GM06990 (cell line): ENCODE data around the gene STKLD1.
A peak's percentile ranks its signal among the peaks of the same experiment; 100 is the strongest.

Experiments
- DNase-seq: peaks from one replicate; pipeline ENCODE4 v3.0.0-alpha.2; 2011; ENCODE audit not compliant: insufficient read length; ENCODE audit errors: extremely low read depth
- H3K27me3 ChIP-seq: replicated peaks from 2 replicates; pipeline ENCODE4 v1.6.0; 2011; ENCODE audit warnings: low read length; ENCODE audit not compliant: control insufficient read depth, insufficient read depth
- H3K36me3 ChIP-seq: 2 replicates; pipeline ENCODE4 v1.5.1; 2011; ENCODE audit warnings: low read length; ENCODE audit not compliant: control insufficient read depth, insufficient read depth
- H3K4me3 ChIP-seq: replicated peaks from 2 replicates; pipeline ENCODE4 v1.5.1; 2011; ENCODE audit warnings: low read depth, mild to moderate bottlenecking, control low read depth, low read length
- CTCF ChIP-seq: IDR thresholded peaks from 2 replicates; pipeline ENCODE4 v1.5.1; 2011; ENCODE audit warnings: low read length, control low read depth, mild to moderate bottlenecking, inconsistent platforms; ENCODE audit not compliant: insufficient read depth, poor library complexity, severe bottlenecking

Gene STKLD1

GRCh38 chr9:133403766-133404453 lies 27.7 kb downstream of the STKLD1 start:
- TF ChIP-seq CTCF, result peak; percentile 69
- Histone ChIP-seq H3K4me3 (no peak overlapping the region), H3K27me3 (no peaks in the 10 kb centered on the region), H3K36me3 (peaks cover 28% of the 10 kb centered on the region)
- DNase-seq, result no peak

- Histone ChIP-seq H3K36me3 (peaks cover 30% of the 10 kb centered on the region), H3K27me3 (no peaks in the 10 kb centered on the region), H3K4me3 (no peak overlapping the region)
- no peak for DNase-seq
- no peak for TF ChIP-seq CTCF
Measured at GRCh38 chr9:133404454-133405002, 28.4 kb downstream of the STKLD1 start.

GRCh38 chr9:133405508-133406438 lies 29.6 kb downstream of the STKLD1 start:
- Histone ChIP-seq H3K4me3 (no peak overlapping the region), H3K27me3 (no peaks in the 10 kb centered on the region), H3K36me3 (peaks cover 39% of the 10 kb centered on the region)
- DNase-seq, result no peak
- no peak for TF ChIP-seq CTCF

- DNase-seq, result peak; percentile 73
- peaks cover 43% of the 10 kb centered on the region for H3K36me3 ChIP-seq
Measured at GRCh38 chr9:133406480-133407307, 30.5 kb downstream of the STKLD1 start.

More at GRCh38 chr9:133406480-133407307, 30.5 kb downstream of the STKLD1 start:
- Histone ChIP-seq H3K27me3 (no peaks in the 10 kb centered on the region), H3K4me3 (no peak overlapping the region)
- peak; percentile 95 for TF ChIP-seq CTCF
